Measurements from ENCODE around the gene RNF213.

Gene RNF213

GRCh38 chr17:80430446-80431245 lies 170.0 kb downstream of the RNF213 start:
- ChIA-PET POLR2A (no interaction called here), CTCF (interaction anchor here (0.6 kb wide), 1 partner anchor 25 kb away, joined by 3 read pairs; no protein-coding TSS in a partner anchor)
- no peak for TF ChIP-seq ZNF239 (tag by site-specific recombination; IDR thresholded peaks at IDR 0.05)
- no peak for TF ChIP-seq YY1 (tag by site-specific recombination; IDR thresholded peaks at IDR 0.05)
- TF ChIP-seq, protein P1, sequence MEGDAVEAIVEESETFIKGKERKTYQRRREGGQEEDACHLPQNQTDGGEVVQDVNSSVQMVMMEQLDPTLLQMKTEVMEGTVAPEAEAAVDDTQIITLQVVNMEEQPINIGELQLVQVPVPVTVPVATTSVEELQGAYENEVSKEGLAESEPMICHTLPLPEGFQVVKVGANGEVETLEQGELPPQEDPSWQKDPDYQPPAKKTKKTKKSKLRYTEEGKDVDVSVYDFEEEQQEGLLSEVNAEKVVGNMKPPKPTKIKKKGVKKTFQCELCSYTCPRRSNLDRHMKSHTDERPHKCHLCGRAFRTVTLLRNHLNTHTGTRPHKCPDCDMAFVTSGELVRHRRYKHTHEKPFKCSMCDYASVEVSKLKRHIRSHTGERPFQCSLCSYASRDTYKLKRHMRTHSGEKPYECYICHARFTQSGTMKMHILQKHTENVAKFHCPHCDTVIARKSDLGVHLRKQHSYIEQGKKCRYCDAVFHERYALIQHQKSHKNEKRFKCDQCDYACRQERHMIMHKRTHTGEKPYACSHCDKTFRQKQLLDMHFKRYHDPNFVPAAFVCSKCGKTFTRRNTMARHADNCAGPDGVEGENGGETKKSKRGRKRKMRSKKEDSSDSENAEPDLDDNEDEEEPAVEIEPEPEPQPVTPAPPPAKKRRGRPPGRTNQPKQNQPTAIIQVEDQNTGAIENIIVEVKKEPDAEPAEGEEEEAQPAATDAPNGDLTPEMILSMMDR (tag by site-specific recombination; IDR thresholded peaks at IDR 0.05) = no peak
- no peak for TF ChIP-seq ZNF513 (tag by site-specific recombination; IDR thresholded peaks at IDR 0.05)
- no peak for TF ChIP-seq ZNF777 (tag by site-specific recombination; IDR thresholded peaks at IDR 0.05; ENCODE audit: borderline replicate concordance)
- TF ChIP-seq ZEB2 (tag by site-specific recombination; IDR thresholded peaks at IDR 0.05) = no peak

DNA sequence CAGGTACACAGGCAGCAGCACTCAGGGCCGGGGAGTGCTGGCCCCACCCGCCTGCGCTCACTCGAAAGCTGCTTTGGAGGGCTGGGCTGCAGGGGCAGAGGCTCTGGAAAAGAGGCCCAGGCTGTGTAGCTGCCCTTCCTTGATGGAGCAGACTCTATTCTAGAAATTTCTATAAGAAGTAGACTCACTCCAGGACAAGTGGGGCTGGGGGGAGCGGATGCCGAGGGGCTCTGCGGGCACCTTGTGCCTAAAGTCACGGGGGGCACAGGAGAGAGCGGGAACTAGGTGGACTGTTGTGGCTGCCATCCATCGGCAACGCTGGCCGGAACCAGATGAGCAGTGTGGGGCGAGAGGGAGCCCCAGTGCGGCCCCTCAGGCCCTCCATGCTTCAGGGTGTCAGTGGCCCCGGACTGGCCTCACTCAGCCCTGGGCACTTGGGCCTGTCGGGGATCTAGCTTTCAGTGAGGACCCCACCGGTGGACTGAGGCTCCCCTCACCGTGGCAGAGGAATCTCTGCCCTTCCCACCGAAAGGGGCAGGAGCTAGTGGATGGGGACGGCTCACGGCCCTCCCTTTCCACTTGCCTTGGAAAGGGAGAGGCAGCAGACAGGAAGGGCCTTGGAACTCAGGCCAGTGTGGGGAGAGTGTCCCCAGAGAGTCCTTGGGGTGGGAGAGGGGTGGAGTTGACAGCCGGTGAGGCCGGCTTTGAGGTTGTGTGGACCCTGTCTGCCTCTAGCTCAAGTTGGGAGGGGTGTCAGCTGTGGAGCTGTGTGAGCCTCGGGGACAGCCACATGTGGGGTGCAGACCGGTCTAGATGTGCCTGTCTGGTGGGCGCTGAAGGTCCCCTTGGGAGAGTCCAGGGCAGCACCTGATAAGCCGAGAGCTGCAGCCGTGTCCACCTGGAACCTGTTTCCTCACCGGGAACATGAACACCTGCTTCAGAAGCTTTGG lies 170.9 kb downstream of the RNF213 start:
- no peak overlapping the region for H3K27ac ChIP-seq (ENCODE audit: extremely low read depth, low read depth, low read length)
- H3K36me3 ChIP-seq (ENCODE audit: control insufficient read depth in 2 of 2, insufficient read depth in 1 of 2, low read length in 2 of 2) = no peaks in the 10 kb centered on the region
- TF ChIP-seq ZNF335 (tag by site-specific recombination; conservative IDR thresholded peaks at IDR 0.05) = no peak
- TF ChIP-seq GLIS2 (tag by site-specific recombination; IDR thresholded peaks at IDR 0.05) = peak; percentile 8; the same call in 1 of the 2 replicates
- ChIA-PET POLR2A (interaction anchor here (1.4 kb wide), 1 partner anchor 23 kb away, joined by 3 read pairs; no protein-coding TSS in a partner anchor), CTCF (interaction anchor here (0.7 kb wide), 1 partner anchor 536 kb away, joined by 3 read pairs; no protein-coding TSS in a partner anchor)
- no peak overlapping the region for H3K4me3 ChIP-seq (ENCODE audit: low read depth, low read length)
- no peaks in the 10 kb centered on the region for H3K4me1 ChIP-seq (ENCODE audit: control insufficient read depth, insufficient read depth, low read length)
- no peaks in the 10 kb centered on the region for H3K9me3 ChIP-seq (ENCODE audit: control insufficient read depth, insufficient read depth, low read depth, low read length)

More at GRCh38 chr17:80430446-80431245, 170.0 kb downstream of the RNF213 start:
- H3K4me1 ChIP-seq (ENCODE audit: control insufficient read depth, insufficient read depth, low read length) = no peaks in the 10 kb centered on the region
- H3K27ac ChIP-seq (ENCODE audit: extremely low read depth, low read depth, low read length) = no peak overlapping the region
- H3K4me3 ChIP-seq (ENCODE audit: low read depth, low read length) = no peak overlapping the region
- H3K36me3 ChIP-seq (ENCODE audit: control insufficient read depth in 2 of 2, insufficient read depth in 1 of 2, low read length in 2 of 2) = no peaks in the 10 kb centered on the region
- H3K9me3 ChIP-seq (ENCODE audit: control insufficient read depth, insufficient read depth, low read depth, low read length) = no peaks in the 10 kb centered on the region

DNA sequence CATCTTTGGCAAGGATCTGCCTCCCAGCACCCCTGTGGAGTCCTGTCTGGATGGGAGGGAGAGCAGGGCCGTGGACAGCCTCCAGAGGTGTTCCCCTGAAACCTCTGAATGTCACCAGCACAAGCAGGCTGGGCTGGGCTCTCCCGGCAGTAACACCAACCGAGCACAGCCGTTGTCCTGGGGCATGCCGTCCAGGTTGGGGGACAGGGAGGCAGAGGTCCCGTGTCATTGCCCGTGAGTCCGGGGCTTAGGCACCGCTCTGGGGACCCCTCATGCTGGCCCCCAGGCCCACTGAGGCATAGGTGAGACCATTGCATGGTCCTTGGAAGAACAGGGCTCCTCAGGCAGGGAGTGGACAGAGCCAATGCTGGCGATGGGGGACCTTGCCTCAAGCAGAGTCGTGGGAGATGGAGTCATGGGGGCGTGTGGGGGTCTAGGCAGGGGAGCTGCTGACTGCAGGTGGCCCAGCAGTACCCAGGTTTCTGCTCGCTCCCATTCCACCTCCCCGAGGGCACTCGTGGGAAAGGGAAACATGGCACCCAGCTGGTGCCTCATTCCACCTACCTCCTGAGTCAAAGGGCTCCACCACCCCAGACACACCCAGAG lies 171.8 kb downstream of the RNF213 start:
- TF ChIP-seq, protein P2, sequence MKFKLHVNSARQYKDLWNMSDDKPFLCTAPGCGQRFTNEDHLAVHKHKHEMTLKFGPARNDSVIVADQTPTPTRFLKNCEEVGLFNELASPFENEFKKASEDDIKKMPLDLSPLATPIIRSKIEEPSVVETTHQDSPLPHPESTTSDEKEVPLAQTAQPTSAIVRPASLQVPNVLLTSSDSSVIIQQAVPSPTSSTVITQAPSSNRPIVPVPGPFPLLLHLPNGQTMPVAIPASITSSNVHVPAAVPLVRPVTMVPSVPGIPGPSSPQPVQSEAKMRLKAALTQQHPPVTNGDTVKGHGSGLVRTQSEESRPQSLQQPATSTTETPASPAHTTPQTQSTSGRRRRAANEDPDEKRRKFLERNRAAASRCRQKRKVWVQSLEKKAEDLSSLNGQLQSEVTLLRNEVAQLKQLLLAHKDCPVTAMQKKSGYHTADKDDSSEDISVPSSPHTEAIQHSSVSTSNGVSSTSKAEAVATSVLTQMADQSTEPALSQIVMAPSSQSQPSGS (tag by site-specific recombination; IDR thresholded peaks at IDR 0.05; ENCODE audit: low read depth) = no peak
- TF ChIP-seq TCF7L2 (IDR thresholded peaks at IDR 0.05; ENCODE audit: borderline replicate concordance, low read depth, low read length) (no peak), GLIS1 (tag by site-specific recombination; IDR thresholded peaks at IDR 0.05) (peak; percentile 90), GLIS2 (tag by site-specific recombination; IDR thresholded peaks at IDR 0.05) (peak; percentile 27; the same call in 1 of the 2 replicates), ZBTB44 (tag by site-specific recombination; IDR thresholded peaks at IDR 0.05) (no peak), ZNF426 (tag by site-specific recombination; IDR thresholded peaks at IDR 0.05) (no peak), ZIC2 (tag by site-specific recombination; IDR thresholded peaks at IDR 0.05) (0 out of 2 replicates have a peak, but pooled peaks have one; percentile 18)
- POLR2A ChIA-PET = interaction anchor here (1.4 kb wide), 1 partner anchor 22 kb away, joined by 3 read pairs; no protein-coding TSS in a partner anchor

More for the DNA sequence above, 171.8 kb downstream of the RNF213 start:
- Histone ChIP-seq H3K4me3 (ENCODE audit: low read depth, low read length) (no peak overlapping the region), H3K36me3 (ENCODE audit: control insufficient read depth in 2 of 2, insufficient read depth in 1 of 2, low read length in 2 of 2) (no peaks in the 10 kb centered on the region), H3K9me3 (ENCODE audit: control insufficient read depth, insufficient read depth, low read depth, low read length) (no peaks in the 10 kb centered on the region), H3K4me1 (ENCODE audit: control insufficient read depth, insufficient read depth, low read length) (no peaks in the 10 kb centered on the region), H3K27ac (ENCODE audit: extremely low read depth, low read depth, low read length) (no peak overlapping the region)
- CTCF ChIA-PET = no interaction called here

Measured in HEK293 (cell line).